Activated T-cell treated with anti-CD3 and anti-CD28 coated beads, Interleukin-2, amount 50 U/mL, for 72 hours (primary cell): ENCODE measurements around the gene ZFHX3. TPM values are rescaled to one million over a fixed set of nuclear protein-coding genes. Genes with fewer than 3 reads are reported as not detected.

Source experiments
- ATAC-seq, 2 donors: fragments of 150-1000 bp; cut with Tn5 transposase; replicated peaks in 1 of 2; 2 replicates each; pipeline ENCODE4 v1.10.0; 2021; ENCODE audit warnings: moderate library complexity in 2 of 2, mild to moderate bottlenecking in 1 of 2
- DNase-seq, 2 donors: peaks; one replicate each; pipeline ENCODE4 v3.0.0; 2021 to 2022; ENCODE audit warnings: mixed read lengths in 1 of 2
- H3K27ac Mint-ChIP-seq: one replicate; pipeline ENCODE4 v1.8.0; 2022; ENCODE audit warnings: mild to moderate bottlenecking, moderate library complexity, mixed read lengths
- H3K27me3 Mint-ChIP-seq: one replicate; pipeline ENCODE4 v1.8.0; 2022; ENCODE audit warnings: low read depth, mixed read lengths
- H3K36me3 Mint-ChIP-seq, 2 donors: one replicate each; pipeline ENCODE4 v1.8.0; 2022; ENCODE audit warnings: mixed read lengths in 2 of 2, mild to moderate bottlenecking in 1 of 2; ENCODE audit not compliant: insufficient read depth in 2 of 2
- H3K4me1 Mint-ChIP-seq: one replicate; pipeline ENCODE4 v1.8.0; 2022; ENCODE audit warnings: low read depth, mixed read lengths
- H3K4me3 Mint-ChIP-seq, 2 donors: one replicate each; pipeline ENCODE4 v1.8.0; 2022; ENCODE audit warnings: mild to moderate bottlenecking in 2 of 2, mixed read lengths in 2 of 2, moderate library complexity in 2 of 2
- H3K9me3 Mint-ChIP-seq, 2 donors: one replicate each; pipeline ENCODE4 v1.8.0; 2022; ENCODE audit warnings: mixed read lengths in 2 of 2
- total RNA-seq, 2 donors: library from RNA; stranded (reverse); gene quantifications; one replicate each; pipeline ENCODE4 v1.2.3, GENCODE V29; 2022

ZFHX3 gene
- total RNA-seq, 2 donors from 2014 or later, result 0.35 to 1.0 TPM

DNA sequence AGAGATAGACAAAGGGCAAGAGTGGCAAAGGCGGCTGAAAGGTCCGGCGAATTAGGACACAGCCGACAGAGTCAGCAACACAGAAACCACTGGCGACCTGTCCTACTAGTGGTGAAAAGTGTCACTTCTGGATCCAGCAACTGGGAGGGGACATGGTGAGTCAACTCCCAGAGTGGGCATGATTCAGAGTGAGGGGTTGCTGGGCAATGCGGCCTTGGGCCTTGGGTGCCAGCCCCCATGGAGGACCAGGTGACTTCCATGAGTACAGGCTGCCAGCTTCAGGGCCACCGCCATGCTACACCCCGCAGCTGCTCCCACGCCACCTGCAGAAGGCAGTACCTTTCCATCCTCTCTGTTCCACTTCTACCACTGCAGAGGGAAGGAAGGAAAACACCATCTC is 110.6 kb downstream of the ZFHX3 start:
- Mint-ChIP-seq H3K9me3 (no peaks in the 10 kb centered on the region), H3K4me3 (no peak overlapping the region), H3K27me3 (no peaks in the 10 kb centered on the region), H3K4me1 (no peaks in the 10 kb centered on the region), H3K27ac (no peak overlapping the region), H3K36me3 (no peaks in the 10 kb centered on the region)
- DNase-seq, result no peak
- ATAC-seq, result no peak

DNA sequence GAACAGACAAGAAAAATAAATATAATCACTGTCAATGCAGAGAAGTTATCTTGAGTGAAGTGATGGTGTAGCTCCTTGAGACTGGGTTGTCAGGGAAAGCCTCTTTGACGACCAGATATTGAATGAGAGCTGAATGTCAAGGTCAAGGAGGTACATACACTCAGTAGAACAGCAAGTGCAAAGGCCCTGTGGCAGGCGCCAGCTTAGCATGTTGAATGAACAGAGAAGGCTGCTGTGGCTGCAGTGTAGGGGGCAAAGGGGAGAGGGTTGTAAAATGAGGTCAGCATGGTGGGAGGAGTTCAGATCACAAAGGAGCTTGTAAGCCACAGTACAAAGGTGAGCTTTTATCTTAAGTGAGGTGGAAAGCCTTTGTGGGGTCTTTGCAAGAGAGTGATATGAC is 111.5 kb downstream of the ZFHX3 start:
- Mint-ChIP-seq H3K36me3 (no peaks in the 10 kb centered on the region), H3K9me3 (no peaks in the 10 kb centered on the region), H3K4me3 (no peak overlapping the region), H3K27ac (no peak overlapping the region), H3K4me1 (no peaks in the 10 kb centered on the region), H3K27me3 (no peaks in the 10 kb centered on the region)
- DNase-seq (no peak), ATAC-seq (no peak)

DNA sequence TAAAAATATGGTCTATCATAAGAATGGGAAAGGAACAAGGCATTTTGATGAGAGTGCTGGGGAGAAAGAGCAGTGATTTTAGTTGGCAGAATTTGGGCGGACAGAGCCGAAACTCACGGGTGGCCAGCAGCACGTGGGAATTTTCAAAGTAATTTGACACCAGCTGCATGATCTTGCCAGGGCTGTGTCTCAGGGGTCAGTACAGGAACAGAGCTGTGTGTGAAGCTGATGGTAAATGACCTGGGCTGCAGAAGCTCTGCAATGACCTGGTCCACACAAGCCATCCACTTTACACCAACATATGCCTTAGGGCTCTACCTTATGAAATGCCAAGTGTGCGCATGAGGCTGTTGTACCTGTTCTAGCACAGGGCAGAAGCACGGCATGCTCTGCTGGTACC is 112.0 kb downstream of the ZFHX3 start:
- Mint-ChIP-seq H3K36me3 (no peaks in the 10 kb centered on the region), H3K4me3 (no peak overlapping the region), H3K9me3 (no peaks in the 10 kb centered on the region), H3K27me3 (no peaks in the 10 kb centered on the region), H3K4me1 (no peaks in the 10 kb centered on the region), H3K27ac (no peak overlapping the region)
- ATAC-seq (no peak), DNase-seq (no peak)

DNA sequence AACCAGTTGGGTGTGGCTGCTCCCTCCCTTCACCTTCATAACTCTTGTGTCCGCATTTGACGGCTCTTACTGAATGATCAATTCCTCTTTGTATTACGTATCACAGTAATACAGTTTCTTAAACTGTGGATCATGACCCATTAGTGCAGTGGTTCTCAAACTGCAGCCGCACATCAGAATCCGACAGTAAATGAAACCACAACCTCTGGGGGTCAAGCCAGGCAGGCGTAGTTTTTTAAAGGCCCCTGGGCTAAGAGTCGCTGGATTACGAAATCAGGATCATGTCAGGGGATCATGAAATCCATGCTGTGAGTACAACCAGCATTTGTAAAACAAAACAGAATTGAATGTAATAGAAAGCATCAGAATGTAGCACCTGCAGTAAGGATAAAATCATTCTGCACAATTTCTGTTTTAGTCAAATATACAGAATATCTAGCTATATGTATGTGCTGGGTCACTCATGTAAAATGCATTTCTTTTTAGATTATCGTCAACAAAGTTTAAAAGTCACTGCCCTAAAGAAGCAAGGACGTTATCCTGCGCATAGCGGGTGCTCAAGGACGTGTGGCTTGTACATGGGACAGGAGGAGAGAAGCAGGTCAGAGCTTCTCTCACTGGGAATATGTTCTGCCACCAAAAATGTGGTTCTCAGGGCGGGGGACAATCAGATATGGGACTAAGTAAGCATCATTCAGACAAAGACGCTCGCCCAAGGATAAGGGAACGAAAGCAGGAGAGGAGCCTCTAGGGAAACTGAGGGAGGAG is 113.1 kb downstream of the ZFHX3 start:
- Mint-ChIP-seq H3K4me1 (no peaks in the 10 kb centered on the region), H3K27me3 (no peaks in the 10 kb centered on the region), H3K27ac (no peak overlapping the region), H3K9me3 (no peaks in the 10 kb centered on the region), H3K36me3 (no peaks in the 10 kb centered on the region), H3K4me3 (no peak overlapping the region)
- ATAC-seq (no peak), DNase-seq (no peak)

DNA sequence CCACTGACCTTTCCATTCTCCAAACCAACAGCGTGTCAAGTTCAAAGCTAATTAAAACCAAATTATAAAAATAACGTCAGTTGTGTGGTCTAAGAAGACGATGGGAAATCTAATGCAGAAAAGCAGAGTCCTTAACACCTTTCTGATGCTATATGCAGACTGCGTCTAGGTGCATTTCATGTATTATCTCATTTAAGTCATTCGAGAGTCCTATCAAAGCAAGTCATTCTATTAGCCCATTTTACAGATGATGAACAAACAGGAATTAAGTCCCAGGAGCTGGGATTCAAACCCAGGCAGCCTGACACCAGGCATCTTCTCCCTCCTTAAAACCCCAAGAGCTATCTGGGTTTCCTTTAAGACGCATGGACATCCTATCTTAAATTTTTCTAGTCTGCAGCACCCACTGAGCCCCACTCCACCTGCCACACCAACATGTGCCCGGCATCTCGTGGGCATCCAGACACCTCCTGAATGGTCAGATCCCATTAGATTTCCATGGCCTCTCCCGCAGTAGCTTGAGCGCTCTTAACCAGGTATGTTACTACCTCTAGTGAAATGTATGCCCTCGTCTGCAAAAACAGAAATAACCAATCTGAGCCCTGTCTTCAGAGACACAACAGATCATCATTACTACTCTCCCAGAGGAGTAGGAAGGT is 115.1 kb downstream of the ZFHX3 start:
- H3K4me1 Mint-ChIP-seq, result no peaks in the 10 kb centered on the region
- no peaks in the 10 kb centered on the region for H3K27me3 Mint-ChIP-seq
- no peaks in the 10 kb centered on the region for H3K9me3 Mint-ChIP-seq
- H3K36me3 Mint-ChIP-seq, result no peaks in the 10 kb centered on the region
- no peak for ATAC-seq
- no peak for DNase-seq
- H3K4me3 Mint-ChIP-seq, result no peak overlapping the region
- no peak overlapping the region for H3K27ac Mint-ChIP-seq

DNA sequence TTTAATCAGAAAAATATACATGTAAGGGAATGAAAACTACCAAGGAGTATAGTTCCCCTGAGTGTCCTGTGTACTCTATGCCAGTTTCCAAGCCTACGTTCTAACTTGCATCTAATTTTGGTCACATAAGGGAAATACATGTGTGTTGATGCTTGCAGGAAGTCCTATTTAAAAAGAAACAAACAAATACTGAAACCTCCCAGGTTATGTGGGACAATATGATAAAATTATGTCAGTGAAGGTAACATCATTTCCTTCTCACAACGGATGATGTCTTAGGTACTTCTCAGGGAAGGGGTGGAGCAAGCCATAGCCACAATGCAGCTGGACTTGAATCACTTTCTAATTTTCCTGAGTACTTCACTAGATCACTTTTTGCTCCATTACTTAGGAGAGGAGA is 115.9 kb downstream of the ZFHX3 start:
- Mint-ChIP-seq H3K27ac (peak overlapping the region; percentile 49), H3K36me3 (no peaks in the 10 kb centered on the region), H3K9me3 (no peaks in the 10 kb centered on the region), H3K27me3 (no peaks in the 10 kb centered on the region), H3K4me3 (peak overlapping the region in 1 of 2 donors; percentile 67), H3K4me1 (no peaks in the 10 kb centered on the region)
- ATAC-seq (peak in 1 of 2 donors; percentile 30), DNase-seq (no peak)

DNA sequence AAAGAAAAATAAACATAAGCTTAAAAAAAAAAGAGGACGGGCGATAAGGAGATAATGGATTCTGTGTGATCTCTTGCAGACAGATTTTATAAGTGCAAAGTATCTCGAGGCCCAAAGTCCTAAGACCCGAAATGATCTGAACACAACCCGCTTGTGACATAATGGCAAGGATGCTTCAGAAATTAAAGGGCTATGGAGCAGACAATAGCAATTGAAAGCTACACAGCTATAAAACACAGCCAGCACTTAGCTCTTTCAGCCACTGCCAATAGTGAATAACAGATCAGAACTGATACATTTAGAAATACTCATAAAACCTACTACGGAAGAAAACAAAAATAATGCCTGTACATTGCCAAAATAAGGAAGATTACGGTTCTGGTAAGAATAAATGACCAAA is 117.5 kb downstream of the ZFHX3 start:
- no peaks in the 10 kb centered on the region for H3K9me3 Mint-ChIP-seq
- no peak for ATAC-seq
- H3K27me3 Mint-ChIP-seq, result no peaks in the 10 kb centered on the region
- H3K27ac Mint-ChIP-seq, result no peak overlapping the region
- DNase-seq, result no peak
- H3K4me1 Mint-ChIP-seq, result no peaks in the 10 kb centered on the region
- H3K4me3 Mint-ChIP-seq, result no peak overlapping the region
- H3K36me3 Mint-ChIP-seq, result no peaks in the 10 kb centered on the region

DNA sequence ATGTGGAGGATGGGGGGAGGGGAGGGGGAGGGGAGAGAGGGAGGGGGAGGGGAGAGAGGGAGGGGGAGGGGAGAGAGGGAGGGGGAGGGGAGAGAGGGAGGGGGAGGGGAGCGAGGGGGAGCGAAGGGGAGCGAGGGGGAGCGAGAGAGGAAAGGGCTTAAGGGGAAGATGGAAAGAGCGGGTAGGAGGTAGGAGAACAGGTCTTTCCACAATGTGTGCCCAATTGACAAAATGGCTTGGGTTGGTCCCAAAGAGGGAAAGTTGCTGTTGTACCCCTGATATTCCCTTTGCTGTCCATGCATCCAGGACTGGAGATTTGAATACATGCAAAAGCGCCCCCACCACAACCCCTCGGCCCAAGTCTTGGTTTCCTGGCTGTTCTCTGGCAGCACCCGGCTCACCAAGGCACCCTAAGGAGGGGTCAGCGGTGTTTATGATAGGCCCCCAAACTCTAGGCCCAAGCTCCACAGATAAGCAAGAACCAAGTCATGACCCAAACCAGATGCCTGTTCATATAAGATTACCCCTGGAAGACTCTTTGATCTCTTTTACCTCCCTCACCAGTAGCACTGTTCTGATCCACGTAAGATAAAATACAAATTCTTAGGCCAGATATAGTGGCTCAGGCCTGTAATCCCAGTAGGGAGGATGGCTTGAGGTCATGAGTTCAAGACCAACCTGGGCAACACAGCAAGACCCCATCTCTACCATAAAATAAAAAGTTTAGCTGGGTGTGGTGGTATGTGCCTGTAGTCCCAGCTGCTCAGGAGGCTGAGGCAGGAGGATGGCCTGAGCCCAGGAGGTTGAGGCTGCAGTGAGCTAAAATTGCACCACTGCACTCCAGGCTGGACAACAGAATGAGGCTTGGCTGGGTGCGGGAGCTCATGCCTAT is 119.6 kb downstream of the ZFHX3 start:
- no peaks in the 10 kb centered on the region for H3K9me3 Mint-ChIP-seq
- ATAC-seq (no peak), DNase-seq (no peak)
- no peak overlapping the region for H3K27ac Mint-ChIP-seq
- H3K4me3 Mint-ChIP-seq, result no peak overlapping the region
- no peaks in the 10 kb centered on the region for H3K27me3 Mint-ChIP-seq
- no peaks in the 10 kb centered on the region for H3K36me3 Mint-ChIP-seq
- H3K4me1 Mint-ChIP-seq, result no peaks in the 10 kb centered on the region

DNA sequence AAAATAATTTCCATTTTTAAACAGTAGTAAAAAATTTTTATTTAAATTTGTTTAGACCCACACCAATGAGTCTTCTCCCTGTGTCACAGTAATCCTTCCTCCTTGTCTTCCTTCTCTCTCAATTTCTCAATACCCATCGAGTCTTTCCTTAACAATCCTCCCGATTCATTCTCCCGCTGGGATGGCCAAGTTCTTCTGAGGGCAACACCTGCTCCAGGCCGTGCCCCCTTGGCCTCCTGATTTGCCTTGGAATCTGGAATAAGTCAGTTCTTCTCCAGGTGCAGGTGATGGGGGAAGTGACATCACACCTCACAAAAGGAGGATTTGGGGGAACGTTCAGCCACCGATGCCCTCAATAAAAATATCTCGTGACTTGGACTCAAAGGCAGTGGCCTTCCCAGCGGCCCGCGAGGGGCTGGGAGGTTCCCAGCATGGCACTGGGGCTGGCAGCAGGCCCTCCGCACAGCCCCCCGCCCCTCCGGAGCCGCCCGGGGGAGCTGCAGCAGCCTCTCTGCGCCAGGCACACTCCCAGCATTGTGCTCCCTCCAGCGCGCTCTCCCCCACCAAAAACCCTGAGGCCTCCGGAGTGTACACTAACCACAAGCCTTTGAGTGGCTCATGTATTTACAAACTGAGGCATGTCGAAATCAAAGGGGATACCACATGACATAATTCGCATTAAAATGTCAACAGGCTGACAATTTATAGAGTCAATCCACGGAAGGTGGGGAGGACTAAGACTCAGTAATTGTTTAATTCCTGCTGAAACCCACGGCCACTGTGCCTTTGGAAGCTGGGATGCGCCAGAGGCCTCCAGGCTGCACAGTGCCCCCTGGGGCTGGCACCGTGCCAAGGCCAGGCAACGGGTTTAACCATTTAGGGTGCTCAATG is 120.5 kb downstream of the ZFHX3 start:
- no peak overlapping the region for H3K4me3 Mint-ChIP-seq
- no peak for ATAC-seq
- no peak overlapping the region for H3K27ac Mint-ChIP-seq
- no peaks in the 10 kb centered on the region for H3K27me3 Mint-ChIP-seq
- no peaks in the 10 kb centered on the region for H3K4me1 Mint-ChIP-seq
- no peaks in the 10 kb centered on the region for H3K9me3 Mint-ChIP-seq
- no peaks in the 10 kb centered on the region for H3K36me3 Mint-ChIP-seq
- DNase-seq, result no peak

DNA sequence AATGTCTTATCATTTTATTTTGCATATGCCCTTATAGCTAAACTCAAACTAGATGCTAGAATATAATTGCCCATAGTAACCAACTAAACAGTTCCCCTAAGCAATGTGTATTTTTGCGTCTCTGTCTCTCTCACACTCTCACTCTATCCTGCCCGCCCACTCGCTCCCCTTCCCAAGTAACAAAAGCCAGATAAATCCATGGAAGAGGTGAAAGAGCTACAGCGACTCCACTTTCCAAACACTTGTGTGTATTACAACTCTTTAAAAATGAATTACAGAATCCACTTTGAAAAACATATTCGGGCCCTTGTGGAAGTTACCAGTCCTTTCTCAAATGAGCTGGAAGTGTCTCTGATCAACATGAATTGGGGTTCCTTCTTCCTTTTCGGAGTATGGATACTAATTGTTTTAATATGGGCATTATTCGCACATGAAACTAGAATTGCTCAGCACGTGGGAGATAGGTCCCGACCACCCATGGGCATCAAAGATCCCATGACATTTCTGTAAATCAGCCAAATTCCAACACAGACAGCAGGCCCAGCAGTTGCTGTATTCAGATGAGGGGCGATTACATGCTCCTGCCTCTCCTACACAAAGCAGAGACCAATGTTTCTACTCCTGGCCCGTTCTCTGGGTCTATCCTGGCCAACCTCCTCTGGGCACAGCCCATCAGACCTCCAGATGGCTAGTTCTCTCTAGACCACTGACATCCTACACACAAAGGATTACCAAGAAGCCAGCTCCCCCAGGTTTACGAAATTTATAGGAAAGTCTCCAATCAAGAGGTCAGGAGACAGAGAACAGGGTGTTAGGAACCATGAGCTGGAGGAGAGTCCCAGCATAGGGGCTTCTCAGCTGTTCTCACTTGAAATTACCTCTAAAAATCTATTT is 121.5 kb downstream of the ZFHX3 start:
- H3K36me3 Mint-ChIP-seq, result no peaks in the 10 kb centered on the region
- H3K27me3 Mint-ChIP-seq, result no peaks in the 10 kb centered on the region
- H3K9me3 Mint-ChIP-seq, result no peaks in the 10 kb centered on the region
- DNase-seq (no peak), ATAC-seq (no peak)
- peaks cover under 1% of the 10 kb centered on the region for H3K4me1 Mint-ChIP-seq
- H3K4me3 Mint-ChIP-seq, result no peak overlapping the region
- H3K27ac Mint-ChIP-seq, result no peak overlapping the region

DNA sequence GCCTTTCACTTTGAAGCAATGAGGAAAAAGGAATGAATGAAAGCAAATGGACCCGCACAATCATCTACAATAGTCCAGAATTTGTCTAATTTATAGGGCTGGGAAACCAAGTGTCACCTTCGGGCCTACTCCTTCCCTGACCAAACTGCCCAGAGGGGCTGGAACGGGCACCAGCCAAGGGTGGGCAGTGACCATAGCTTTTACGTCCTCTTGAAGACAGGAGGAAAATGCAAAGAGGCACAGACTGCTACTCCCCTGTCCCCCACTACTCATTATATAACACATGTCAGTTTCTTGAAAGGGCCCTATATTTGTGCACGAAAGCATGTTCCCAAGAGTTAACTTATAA is 122.3 kb downstream of the ZFHX3 start:
- H3K27me3 Mint-ChIP-seq, result no peaks in the 10 kb centered on the region
- no peak overlapping the region for H3K27ac Mint-ChIP-seq
- DNase-seq (no peak), ATAC-seq (no peak)
- no peaks in the 10 kb centered on the region for H3K9me3 Mint-ChIP-seq
- no peaks in the 10 kb centered on the region for H3K36me3 Mint-ChIP-seq
- H3K4me3 Mint-ChIP-seq, result no peak overlapping the region
- H3K4me1 Mint-ChIP-seq, result peaks cover 6% of the 10 kb centered on the region
